Stimulated activated CD8-positive, alpha-beta memory T cell treated with anti-CD3 and anti-CD28 coated beads, Interleukin-4, amount 100 ng/mL, for 48 hours (primary cell): ENCODE measurements around the gene SYT13.

Source experiments
- DNase-seq: peaks from one replicate; pipeline ENCODE4 v3.0.0-alpha.2; 2020

The SYT13 gene, protein sequence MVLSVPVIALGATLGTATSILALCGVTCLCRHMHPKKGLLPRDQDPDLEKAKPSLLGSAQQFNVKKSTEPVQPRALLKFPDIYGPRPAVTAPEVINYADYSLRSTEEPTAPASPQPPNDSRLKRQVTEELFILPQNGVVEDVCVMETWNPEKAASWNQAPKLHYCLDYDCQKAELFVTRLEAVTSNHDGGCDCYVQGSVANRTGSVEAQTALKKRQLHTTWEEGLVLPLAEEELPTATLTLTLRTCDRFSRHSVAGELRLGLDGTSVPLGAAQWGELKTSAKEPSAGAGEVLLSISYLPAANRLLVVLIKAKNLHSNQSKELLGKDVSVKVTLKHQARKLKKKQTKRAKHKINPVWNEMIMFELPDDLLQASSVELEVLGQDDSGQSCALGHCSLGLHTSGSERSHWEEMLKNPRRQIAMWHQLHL

GRCh38 chr11:45285930-45286632 lies at the start of gene SYT13:
Gene SYT13, minus strand, starts transcription at chr11:45286341. Its CDS starts 134 bp downstream, at chr11:45286207.
- DNase-seq, result no peak

- no peak for DNase-seq
These were observed 49.3 kb upstream of the SYT13 start for GRCh38 chr11:45335434-45335833.

GRCh38 chr11:45334836-45335235 lies 48.7 kb upstream of the SYT13 start:
- no peak for DNase-seq

GRCh38 chr11:45334410-45334809 lies 48.3 kb upstream of the SYT13 start:
- DNase-seq, result no peak

DNA sequence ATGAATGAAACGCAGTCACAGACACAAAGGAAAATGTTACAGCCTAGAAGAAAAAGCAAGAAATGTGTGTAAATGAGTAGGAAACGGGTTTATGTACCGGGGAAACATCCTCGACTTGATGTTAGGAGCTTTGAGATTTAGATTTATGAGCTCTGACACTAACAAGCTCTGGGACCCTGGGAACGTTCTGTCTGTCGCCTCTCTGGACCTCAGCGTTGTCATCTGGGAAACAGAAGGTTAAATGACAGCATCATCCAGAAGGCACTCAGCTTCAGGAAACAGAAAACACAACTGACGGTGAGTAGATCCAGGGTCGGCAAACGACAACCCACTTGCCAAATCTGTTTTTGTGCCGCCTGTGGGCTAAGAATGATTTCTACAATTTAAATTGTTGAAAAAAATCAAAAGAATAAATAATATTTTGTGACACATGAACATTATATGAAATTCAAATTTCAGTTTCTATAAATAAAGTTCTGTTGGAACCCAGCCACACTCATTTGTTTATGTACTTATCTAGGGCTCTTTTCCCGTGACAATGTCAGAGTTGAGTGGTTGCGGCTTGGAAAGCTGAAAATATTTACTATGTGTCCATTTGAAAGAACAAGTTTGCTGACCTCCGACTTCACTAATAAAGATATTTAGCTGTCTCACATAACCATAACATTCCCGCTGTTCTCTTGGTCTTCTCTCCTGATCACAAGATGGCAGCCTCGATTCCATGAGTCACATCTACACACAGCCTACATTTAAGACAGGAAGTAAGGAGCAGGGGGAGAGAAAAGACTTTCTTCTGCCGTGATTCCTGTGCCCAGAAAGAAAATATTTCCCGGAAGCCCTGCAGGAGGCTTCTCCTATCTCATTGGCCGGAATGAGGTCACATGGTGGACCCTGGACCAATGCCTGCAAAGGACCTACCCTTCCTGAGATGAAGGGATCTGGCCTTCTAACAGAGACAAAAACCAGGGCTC lies 47.1 kb upstream of the SYT13 start:
- DNase-seq, result no peak

GRCh38 chr11:45332276-45332934 lies 46.3 kb upstream of the SYT13 start:
- DNase-seq, result peak; percentile 55

DNA sequence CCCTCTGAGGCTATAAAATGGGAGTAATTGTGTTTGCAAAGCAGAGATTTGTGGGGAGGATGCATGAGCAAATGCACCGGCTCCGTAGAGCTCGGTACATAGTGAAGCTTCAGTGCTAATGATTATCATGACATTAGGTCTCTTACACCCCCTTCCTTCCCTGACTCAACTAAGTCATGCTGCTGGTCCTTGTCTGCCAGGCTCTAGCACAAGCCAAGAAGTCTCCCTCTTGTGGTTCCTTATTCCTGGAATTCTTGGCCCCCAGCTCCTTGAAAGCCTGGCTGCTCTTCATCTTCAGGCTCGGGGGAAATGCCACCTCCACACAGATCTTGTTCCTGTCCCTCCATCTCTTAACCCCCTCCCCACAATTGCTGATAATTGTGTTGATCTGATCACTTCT lies 45.7 kb upstream of the SYT13 start:
- DNase-seq, result no peak

- DNase-seq, result no peak
These were observed 42.6 kb upstream of the SYT13 start for GRCh38 chr11:45328726-45329125.

DNA sequence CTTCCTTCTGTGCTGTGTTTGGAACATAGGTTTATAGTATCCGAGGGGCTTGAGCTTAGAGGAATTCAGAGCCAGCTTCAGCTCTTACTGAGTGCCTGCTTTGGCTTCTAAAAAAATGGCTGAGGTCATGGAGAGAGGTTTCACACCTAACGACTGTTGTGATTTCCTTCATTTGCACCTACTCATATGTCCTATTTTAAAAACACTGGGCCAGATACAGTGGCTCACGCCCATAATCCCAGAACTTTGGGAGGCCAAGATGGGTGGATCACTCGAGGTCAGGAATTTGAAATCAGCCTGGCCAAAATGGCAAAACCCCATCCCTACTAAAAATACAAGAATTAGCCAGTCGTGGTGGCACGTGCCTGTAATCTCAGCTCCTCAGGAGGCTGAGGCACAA lies 38.3 kb upstream of the SYT13 start:
- no peak for DNase-seq

- DNase-seq, result no peak
These were observed 37.6 kb upstream of the SYT13 start for GRCh38 chr11:45323601-45324249.

DNA sequence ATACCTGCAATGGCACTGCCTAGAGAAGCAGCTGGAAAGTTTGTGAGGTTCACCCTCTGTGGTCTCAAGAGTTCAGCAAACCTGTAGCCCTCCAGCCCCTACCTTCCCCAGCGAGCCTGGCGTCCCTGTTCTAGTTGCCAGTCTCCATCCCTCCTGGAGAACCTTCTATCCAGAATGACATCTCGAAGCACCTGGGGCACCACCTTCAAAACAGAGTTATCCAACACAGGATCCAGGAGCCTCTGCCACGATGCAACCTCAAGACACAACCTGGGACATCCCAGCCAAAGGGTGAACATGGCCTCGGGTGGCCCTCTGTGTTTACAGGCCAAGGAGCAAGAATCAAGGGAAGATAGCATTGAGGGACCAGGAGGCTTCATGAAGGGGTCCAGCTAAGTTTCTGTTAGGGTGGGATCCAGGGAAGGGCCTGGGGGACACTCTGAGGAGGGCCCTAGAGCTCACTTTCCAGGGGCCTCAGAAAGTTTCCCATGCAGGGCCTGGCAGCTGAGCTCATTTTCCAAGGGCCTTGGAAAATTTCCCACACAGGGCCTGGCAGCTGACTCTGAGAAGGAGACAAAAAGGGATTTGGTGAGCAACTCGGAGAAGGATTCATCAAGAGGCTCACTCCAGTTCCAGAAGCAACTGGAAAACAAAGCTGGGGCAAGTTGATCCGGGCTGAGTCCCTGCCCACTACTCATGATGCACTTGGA lies 36.9 kb upstream of the SYT13 start:
- no peak for DNase-seq

DNA sequence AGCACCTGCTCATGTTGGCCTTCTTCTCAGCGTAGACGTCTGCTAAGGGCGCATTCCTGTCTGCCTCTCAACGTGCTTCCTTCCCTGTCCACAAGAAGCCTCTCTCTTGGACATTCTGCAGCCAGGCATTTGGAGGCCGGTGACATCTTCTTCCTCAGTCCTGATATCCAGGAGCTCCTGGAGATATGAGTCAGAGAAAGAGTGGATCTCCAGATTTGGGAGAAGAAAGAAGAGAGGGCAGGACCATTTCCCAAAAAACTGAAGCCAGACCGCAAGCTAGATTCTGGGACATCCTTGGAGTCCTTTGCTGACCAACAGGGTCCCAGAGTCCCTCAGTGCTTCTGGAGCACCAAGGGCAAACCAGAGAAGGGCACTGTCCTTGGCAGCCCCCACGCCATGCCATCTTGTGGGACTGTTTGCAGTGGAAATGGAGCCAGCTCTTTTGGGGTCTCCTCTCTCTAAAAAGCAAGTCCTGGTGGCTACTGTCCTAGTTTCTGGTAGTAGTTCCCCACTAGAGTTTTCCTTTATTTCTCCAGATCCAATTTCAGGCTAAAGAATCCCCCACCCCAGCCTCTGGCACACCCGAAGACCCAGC lies 36.1 kb upstream of the SYT13 start:
- DNase-seq, result no peak

GRCh38 chr11:45321669-45322068 lies 35.5 kb upstream of the SYT13 start:
- DNase-seq, result no peak

DNA sequence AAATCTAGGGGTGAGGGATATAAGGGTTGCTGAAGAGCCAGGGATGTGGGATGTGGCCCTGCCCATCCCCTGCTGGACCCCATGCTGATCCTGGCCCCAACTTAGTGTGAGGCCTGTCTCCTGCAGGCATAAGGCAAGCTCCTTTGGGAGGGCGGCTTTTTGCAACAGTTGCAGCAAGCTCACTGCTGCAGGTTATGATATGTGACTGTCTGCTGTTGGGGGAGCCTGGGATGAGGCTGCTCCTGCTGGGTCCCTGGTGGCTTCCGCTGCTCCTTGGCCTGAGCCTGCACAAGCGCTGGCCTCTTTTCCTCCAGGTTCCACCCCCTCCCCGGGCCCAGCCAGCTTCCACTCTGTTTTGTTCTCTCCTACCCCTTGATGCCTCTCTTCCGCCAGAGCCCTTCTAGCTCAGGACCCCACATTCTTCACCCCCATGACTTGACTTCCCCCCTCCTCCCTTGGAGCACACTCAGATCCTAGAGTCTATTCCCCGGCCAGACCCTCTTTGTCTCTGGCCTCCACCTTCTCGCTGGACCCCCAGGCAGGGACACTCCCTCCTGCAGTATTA lies 35.0 kb upstream of the SYT13 start:
- no peak for DNase-seq

DNA sequence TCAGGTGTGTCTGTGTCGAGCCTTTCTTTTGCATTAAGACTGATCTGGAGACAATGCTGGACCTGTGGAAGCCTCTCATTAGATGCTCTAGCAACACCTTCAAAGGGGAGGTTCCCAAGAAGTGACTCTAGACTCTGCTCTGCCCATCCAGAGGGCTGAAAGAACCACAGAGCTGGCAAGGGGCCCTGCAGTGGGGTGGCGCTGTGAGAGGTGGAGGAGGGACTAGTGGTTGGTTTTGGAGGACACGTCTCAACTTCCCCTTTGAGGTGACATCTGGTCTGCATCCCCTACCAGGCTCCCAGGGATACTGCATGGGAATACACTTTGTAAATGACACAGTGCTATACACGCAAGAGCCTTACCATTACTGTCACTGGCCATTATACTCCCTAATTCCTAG lies 34.2 kb upstream of the SYT13 start:
- no peak for DNase-seq

DNA sequence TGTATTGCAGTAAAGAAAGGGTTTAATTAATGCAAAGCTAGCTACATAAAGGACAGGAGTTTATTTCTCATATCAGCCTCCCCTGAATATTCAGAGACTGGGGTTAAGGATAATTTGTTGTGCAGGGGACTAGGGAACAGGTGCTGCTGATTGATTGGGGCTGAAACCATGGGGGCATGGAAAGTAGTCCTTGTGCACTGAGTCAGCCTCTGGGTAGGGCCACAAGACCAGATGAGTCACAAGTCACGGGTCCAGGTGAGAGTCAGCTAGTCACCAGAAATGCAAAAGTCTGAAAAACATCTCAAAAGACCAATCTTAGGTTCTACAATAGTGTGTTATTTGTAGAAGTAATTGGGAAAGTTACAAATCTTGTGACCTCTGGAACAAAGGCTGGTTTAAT lies 32.9 kb upstream of the SYT13 start:
- DNase-seq, result no peak

DNA sequence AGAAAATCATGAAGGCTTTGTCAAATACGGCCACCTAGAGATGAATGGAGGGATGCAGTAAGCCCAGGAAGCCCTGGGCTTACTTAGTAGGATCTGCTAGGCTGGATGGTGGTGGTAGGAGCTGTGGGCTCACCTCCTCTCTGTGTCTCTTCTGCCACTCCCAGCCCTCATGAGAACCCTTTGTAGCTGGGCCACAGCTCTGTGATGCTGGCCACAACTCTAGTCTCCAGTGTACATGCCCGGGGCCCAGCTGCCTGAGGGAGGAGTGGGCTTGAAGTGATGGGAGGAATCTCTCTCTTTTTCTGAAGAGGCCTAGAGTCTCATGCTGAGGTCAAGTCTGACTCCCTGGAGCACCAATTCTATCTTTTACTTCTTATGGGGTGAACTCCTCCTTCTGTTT lies 32.4 kb upstream of the SYT13 start:
- DNase-seq, result no peak

DNA sequence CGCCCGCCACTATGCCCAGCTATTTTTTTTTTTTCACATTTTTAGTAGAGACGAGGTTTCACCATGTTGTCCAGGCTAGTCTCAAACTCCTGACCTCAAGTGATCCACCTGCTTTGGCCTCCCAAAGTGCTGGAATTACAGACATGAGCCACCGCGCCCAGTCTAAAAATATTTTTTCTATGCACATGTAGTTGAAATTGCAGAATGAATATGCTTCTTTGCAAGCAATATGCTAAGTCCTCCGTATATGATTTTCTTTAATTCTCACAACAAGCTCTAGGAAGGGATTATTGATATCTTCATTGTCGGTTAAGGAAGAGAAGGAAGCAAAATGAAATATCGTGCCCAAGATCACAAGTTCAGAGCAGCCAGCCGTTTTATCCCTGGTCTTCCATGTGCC lies 30.1 kb upstream of the SYT13 start:
- no peak for DNase-seq

GRCh38 chr11:45314900-45315299 lies 28.8 kb upstream of the SYT13 start:
- DNase-seq, result peak; percentile 5

DNA sequence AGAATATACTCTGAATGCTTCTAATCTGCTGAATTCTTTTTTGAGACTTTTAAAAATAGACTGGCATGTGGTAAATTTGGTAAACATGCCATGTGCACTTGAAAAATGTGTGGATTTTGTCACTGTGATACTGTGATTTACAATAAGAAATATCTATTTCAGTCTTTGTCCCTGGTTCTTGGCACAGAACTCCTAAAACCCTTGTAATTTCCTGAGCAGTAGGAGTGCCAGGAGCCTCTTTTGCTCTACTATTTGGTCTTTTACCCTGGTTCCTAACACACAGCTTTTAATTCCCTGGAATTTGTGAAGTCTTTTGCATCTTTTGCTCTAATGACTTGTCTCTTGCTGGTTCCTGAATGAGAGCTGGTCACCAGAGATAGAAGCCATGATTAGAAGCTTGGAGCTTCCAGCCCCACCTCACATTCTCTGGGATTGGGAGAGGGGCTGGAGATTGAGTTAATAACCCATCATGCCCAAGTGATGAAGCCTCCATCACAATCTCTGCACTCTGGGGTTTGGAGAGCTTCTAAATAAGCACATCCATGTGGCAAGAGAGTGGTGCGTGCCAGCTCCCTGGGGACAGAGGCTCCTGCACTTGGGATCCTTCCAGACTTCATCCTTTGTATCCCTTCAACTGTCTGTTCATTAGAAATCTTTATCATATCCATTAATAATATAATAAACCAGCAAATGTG lies 27.2 kb upstream of the SYT13 start:
- DNase-seq, result no peak
